Measurements from ENCODE around the gene FLOT2.

GRCh38 chr17:28906706-28907438, 9.3 kb upstream of the FLOT2 start:
- TF ChIP-seq, protein P1, sequence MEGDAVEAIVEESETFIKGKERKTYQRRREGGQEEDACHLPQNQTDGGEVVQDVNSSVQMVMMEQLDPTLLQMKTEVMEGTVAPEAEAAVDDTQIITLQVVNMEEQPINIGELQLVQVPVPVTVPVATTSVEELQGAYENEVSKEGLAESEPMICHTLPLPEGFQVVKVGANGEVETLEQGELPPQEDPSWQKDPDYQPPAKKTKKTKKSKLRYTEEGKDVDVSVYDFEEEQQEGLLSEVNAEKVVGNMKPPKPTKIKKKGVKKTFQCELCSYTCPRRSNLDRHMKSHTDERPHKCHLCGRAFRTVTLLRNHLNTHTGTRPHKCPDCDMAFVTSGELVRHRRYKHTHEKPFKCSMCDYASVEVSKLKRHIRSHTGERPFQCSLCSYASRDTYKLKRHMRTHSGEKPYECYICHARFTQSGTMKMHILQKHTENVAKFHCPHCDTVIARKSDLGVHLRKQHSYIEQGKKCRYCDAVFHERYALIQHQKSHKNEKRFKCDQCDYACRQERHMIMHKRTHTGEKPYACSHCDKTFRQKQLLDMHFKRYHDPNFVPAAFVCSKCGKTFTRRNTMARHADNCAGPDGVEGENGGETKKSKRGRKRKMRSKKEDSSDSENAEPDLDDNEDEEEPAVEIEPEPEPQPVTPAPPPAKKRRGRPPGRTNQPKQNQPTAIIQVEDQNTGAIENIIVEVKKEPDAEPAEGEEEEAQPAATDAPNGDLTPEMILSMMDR (IDR thresholded peaks at IDR 0.05), result no peak
- no peak for TF ChIP-seq POLR2A (IDR thresholded peaks at IDR 0.05)

Measured in adrenal gland (tissue), 5 donors.